Measurements from ENCODE around the gene KMT5B.

The KMT5B gene

DNA sequence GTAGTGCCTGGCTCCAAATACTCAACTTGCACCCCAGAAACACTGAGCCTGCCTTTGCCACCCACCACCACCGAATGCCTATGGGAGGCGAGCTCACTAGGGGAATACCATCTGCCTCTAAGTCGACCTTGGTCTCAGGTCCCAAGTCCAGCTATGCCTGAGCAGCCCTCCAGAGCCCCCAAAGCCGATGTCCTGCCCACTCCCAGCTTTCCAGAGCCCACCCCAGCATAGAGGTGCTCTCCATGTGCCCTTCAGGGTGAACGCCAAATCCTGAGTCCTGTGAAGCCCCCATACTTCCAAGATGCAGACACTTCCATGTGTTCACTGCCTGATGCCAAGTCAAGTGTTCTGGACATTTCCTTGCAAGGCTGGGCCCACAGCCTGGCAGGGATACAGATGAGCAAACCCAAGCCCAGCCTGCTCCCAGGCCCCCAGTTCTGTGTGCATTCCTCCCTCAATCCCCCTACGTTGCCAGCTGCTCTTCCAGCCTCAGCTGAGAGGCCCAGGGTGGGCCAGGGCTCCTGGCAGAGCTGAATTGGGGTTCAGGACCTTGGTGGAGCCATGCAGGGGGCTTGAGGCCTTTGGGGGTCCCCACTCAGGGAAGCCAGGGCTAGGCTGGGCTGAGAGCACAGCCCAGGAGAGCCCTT, 2.6 kb upstream of the KMT5B start:
- DNase-seq (ENCODE audit: low read depth): no peak

DNA sequence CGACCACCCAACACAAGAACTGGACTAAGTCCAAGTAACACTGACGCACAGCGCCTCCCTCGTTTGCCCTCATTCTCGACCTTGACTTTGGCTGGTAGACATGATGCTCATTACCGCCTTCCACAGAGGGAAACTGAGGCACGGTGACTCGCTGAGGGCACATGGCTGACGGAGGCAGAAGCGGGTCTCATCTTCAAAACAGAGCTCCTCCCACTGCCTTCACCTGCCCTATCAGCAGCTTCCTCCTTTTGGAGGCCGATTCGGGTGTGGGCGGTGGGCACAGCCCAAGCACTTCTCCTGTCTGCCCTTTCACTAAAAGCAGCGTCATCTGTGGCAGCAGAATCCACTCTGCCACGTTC, 2.0 kb upstream of the KMT5B start:
- no peak for DNase-seq (ENCODE audit: low read depth)

DNA sequence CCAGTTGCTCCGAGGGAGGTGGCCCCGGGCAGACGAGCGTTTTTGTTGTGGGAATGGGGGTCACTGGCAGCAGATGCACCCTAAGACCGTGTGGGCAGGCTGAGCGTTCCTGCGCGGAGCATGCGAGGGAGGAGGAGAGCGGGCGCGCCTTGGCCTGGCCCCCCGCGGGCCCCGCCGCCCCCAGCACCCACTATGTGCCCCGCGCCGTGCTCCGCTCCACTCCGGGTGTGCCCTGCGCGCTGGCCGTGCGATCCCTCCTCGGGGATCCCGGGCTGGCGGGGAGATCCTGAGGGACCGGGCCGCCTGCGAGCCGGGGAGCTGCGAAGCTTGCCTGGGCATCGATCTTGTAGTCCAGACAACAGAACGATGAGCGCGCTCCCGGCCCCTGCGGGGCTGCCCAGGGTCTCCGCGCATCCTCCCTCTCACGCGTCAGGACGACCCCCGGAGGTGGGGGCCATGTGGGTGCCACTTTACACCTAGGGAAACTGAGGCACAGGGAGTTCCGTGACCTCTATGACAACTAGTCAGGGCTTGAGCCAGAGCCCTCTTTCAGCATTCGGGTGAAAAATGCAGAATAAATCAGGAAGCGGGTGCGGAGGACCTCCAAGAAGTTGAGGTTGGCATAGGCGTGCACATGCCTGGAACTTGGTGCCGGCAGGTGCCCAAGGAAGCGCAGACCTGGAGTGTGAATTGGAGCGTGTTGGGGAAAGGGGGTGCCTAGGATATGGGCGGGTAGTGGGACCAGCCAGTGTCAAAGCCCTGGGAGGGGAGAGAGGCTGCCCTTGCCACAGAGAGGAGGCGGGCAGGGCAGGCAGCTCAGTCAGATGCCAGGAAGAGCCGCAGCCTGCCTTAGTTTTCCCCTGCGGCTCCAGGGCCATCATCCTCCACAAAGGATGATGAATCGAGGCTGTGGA, 1.3 kb upstream of the KMT5B start:
- no peak for DNase-seq (ENCODE audit: low read depth)

DNA sequence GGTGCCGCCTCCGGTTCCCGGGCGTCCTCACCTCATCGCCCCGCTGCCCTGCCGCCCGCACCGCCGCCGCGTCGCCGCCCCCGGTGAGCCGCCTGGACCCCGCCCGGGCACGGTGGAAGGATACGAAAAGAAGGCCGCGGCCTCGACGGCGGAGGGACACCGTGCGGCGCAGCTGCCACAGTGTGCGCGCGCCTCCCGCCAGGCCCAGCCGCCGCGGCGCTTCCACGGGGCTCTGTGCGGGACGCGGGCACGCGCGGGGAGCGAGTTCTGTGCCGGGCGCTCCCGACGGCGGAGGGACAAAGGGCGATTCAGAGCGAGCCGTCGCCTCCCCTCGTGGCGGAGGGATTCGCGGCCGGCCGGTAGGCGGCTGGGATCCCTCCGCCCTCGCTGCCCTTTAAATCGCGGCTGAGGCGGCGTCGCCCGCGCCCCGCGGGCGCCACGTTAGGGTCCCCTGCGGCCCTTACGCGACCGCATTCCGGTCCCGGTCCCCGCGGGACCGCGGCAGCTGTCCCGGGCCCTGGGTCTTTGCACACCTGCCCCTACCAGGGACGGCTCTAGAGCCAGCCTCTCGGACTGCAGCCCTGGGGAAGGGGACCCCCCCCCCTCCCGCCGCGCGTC, 568 bp upstream of the KMT5B start:
- DNase-seq (ENCODE audit: low read depth): peak; percentile 89

DNA sequence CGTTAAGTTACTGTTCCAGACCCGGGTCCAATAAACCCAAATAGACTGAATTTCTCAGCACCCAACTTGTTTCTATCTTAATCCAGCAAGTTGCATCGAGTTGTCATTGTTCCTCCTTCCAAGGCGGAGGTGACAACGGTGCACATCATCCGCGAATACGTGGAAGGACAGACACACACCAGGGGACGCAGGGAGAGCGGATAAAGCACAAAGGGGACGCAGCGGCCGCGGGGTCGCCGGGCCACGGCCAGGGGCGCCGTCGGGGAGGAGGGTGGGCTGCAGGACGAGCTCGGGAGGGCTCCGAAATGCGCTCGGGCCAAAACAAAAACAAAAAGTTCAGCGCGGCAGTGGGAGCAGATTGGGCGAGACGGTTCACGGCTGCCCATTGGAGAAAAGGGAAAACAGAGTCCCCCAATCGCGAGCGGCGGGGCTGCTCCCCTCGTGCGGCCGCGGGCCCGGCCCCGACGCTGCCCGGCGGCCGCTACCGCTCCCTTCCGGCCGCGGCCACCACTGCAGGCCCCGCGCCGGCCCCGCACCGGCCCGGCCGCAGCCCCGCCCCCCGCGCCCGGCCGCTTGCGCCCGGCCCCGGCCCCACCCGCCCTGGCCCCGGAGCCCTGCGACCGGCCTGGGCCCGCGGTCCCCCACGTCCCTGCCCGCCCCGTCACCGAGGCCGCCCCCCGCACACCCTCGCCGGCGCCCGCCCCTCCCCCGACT, 518 bp downstream of the KMT5B start:
- peak; percentile 56 for DNase-seq (ENCODE audit: low read depth)

DNA sequence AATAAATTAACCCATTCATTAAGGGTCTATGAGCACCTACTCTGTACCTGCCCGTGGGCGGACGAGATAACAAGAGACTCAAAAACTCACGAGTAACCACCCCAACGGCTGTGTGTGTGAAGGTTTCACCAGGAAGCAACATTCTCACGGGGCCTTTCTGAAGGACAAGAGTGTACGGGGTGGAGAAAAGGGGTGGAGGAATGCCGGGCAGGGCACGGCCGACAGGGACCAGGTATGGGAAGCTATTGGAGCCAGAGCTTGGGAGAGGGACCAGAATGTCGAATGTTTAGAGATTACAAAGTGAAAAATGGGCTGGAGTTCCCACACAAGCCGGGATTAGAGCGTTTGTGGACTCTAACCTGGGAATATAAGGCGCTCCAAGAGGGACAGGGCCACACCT, 1.6 kb downstream of the KMT5B start:
- DNase-seq (ENCODE audit: low read depth): no peak

DNA sequence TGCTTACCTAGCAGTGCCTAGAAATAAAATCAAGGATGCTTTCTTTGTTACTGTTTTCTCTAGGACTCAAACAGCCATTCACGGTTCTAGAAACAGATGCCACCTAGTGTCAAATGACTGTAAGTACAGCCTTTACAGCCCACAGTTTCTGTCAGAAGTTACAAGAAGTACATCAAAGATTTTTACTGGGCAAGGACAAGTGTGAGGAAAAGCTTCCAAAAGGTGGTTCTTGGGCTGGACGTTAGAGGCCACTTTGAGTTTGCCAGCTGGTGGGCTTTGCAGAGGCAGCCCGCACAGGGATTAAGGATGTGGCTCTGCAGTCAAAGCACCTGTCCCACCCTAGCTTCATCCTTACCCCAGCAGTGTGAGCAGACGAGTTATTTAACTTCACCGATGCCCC, 6.9 kb downstream of the KMT5B start:
- peak; percentile 30 for DNase-seq (ENCODE audit: low read depth)

DNA sequence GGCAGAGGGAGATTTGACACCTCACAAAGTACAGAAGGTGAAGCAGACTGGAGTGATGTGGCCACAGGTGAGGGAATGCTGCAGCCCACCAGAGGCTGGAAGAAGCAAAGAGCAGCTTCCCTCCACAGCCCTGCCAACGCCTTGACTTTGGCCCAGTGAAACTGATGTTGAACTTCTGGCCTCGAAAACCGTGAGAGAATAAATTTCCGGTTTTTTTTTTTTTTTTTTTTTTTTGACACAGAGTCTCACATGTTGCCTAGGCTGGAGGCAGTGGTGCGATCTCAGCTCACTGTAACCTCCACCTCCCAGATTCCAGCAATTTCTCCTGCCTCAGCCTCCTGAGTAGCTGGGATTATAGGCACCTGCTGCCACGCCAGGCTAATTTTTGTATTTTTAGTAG, 8.7 kb downstream of the KMT5B start:
- no peak for DNase-seq (ENCODE audit: low read depth)

DNA sequence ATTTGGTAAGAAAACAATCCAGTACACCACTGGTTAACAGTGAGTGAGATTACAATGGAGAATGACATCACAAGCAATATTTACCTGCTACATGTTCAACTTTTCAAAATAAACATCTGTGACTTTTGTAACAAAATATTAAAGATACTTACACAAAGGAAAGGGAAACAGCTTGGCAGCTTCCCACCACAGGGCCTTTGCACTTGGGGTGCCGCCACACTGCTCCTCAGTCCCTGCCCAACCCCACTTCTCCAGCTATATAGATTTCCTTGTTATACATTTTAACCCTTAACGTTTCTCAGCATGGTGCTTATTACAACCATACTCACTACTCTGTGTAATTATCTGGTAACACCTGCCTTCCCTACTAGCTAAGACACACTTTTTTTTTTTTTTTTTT, 10.9 kb downstream of the KMT5B start:
- DNase-seq (ENCODE audit: low read depth): no peak

DNA sequence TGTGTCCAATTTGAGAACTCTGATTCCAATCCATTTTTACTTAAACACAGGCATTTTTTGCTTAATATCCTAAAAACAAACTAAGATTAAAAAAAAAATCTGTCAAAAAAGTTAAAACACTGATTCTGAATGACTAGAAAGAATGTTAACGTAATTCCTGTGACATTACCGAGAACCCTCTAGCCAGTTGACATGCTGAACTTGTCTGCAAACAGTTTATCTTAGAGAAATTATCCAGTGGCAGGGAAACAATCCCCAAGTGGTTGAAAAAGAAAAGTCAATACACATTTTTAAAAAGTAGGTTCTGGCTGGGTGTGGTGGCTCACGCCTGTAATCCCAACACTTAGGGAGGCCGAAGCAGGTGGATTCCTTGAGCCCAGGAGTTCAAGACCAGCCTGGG, 11.6 kb downstream of the KMT5B start:
- DNase-seq (ENCODE audit: low read depth): no peak

DNA sequence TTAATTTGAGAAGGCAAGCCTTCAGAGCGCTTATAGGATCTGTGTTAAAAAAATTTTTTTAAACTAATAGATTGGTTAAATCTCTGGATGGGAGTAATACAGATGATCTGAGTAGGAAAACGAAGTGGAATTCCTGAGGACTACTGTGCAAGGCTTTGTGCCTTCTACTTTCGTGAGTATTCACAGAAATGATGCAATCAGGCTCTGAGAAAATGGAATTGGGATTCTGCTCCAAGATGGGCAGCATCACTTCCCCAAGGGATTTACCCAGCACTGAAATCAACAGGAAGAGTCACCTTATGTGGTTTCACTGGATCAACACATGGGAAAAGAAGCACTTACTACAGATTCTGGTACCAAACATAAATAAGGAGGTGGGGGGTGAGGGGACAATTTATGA, 12.5 kb downstream of the KMT5B start:
- DNase-seq (ENCODE audit: low read depth): peak; percentile 73

DNA sequence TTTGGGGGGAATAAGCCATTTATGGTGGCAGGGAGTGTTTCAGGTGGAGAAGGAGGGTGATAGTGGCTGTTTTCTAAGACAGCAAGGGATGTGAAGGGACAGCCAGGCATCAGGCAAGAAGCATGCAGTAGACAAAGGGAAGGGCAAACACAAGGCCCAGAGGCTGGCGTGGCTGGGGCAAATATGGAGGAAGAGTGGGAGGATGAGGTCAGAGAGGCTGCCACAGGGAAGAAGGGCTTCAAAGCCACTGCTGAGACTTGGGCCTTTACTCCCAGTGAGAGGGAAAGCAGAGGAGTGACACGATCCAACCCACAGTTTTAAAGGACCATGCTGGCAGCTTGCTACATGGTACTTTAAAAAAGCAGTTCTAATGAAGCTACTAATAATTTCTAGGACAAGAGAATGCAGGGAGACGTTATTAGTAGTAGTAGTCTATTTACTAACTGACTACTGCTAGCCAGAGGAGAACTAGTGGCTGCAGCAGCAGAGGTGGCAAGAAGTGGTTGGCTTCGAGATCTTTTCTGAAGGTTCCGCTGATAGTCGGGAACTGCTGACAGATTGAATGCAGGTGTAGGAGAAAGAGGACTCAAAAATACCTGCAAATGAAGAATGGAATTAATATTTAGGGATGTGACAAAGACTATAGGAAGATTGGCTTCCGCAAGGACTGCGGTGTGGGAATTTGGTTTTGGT, 13.7 kb downstream of the KMT5B start:
- no peak for DNase-seq (ENCODE audit: low read depth)

DNA sequence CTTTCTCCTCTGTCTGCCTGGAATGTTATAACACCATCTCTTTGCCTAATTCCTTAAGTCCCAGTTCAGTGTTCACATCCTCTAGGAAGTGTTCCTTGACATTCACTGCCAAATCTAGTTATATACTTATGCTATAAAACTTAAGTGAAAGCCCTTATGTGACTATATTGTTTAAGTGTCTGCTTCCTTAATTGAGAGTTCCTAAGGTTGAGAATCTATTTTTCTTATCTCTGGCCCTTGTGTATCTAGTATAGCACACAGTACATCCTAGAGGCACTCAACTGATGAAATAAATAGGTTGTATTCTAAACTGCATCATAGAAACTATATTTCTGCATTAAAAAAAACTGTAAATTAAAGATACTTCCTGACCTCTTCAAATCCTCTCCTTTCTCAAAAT, 16.9 kb downstream of the KMT5B start:
- no peak for DNase-seq (ENCODE audit: low read depth)

DNA sequence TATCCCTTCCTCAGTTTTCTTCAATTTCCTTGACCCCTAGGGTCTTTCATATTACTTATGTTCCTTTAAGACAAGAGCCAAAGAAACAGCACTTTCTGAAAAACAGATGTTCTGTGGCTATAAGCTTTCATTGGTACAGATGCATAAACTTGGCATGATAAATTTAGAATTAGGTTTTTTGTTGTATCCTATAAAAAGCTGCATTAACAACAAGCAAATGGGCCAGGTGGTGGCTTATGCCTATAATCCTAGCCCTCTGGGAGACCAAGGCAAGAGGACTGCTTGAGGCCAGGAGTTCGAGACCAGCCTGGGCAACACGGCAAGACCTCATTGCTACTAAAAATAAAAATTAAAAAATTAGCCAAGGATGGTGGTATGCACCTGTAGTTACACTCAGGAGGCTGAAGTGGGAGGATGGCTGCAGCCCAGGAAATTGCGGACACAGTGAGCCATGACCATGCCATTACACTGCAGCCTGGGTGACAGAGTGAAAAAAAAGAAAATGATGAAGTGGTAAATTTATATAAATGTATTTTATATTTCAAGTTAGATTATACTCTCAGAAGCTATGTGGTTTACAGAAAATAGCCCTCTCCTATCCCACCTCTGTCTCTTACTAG, 18.3 kb downstream of the KMT5B start:
- DNase-seq (ENCODE audit: low read depth): no peak

DNA sequence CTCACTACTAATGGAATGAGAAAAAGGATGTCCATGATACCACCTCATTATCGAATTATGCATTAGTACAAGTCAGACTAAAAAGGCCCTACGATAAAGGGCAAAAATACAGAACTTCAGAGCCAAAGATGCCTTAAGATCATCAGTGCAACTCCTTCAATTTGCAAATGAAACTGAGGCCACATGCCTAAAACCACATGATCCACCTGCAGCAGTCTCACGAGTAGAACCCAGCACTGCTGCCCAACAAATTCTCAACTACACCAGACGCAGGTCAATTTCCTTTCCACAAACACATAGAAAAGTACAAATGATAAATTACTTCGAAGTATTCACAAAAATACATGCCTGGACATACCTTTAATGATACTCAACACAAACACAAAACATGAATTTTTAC, 20.1 kb downstream of the KMT5B start:
- no peak for DNase-seq (ENCODE audit: low read depth)

DNA sequence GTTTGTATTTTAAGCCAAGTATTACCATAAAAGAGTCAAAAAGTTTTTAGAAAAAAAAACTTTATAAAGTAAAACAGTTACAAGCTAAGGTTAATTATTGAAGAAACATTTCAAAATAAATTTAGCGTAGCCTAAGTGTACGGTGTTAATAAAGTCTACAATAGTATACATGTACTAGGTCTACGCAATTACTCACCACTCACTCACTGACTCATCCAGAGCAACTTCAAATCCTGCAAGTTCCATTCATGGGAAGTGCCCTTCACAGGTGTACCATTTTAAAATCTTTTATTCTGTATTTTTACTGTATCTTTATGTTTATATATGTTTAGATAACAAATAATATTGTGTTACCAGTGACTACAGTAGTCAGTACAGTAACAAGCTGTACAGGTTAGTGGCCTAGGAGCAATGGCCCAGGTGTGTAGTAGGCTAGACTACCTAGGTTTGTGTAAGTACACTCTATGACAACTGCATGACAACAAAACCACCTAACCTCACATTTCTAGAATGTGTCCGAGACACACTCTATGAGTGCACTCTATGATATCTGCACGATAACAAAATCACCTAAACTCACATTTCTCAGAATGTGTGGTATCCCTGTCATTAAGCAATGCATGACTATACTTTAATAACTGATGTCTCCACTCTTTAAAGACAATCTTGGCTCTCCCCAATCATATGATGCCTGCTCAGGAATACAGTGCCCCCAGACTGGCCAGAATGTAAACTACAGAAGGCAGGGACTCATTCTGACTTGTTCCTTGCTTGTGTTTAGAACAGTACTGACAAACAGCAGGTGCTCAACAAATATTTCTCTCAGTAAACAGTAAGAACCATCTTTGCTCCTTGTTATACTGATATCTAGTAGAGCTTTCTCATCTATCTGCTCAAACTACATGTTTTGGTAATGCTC, 21.2 kb downstream of the KMT5B start:
- no peak for DNase-seq (ENCODE audit: low read depth)

DNA sequence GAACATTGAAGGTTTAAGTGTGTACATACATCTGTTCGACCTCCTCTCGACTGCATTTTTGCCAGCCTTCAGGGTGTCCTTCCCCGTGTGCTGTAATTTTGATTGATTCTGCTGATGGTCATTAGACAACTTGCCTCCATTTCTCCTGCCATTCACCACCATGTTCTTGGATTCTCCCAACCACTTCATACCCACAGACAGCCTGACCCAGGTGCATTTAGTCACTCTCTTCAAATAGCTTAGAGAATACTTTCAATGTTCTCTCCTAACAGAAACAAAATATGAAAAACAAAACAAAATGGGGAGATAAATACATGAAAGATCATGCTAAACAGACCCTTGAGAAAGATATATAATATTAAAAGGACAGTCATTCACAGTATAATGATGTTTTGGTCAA, 23.2 kb downstream of the KMT5B start:
- DNase-seq (ENCODE audit: low read depth): no peak

DNA sequence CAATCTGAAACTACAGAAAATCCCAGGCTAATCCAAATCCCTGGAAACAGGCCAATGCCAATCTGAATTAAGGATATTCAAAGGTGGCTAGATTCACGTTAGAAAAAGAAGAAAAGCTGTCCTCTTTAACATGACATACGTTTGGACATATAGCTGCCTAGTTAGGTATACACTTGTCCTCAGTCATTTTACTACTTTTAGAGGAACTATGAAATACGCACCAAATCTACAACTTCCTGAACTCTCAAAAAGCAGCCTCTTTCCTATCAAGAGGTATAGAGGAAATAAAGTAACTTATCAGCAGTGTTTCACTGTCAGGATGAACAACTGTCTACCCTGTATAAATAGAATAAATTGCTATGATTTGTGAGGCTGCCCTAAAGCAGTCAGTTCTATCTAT, 24.0 kb downstream of the KMT5B start:
- no peak for DNase-seq (ENCODE audit: low read depth)

DNA sequence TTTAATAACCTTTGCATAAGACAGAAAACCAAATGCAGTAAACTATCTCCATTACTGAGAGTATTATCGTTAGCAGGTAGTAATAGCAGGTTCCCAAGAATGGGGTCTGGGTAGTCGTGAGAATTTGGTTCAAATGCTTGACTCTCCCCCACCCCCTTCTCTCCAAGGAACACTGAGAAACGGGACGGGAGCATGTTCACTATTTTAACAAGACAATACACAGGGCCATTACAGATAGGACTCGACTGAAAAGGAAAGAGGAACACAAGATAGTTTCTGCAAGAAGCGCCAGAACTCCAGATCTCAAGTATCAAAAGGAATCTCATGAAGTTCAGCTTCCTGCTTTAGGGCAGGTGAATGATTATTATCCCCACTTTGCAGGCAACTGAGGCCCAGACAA, 27.0 kb downstream of the KMT5B start:
- DNase-seq (ENCODE audit: low read depth): no peak

DNA sequence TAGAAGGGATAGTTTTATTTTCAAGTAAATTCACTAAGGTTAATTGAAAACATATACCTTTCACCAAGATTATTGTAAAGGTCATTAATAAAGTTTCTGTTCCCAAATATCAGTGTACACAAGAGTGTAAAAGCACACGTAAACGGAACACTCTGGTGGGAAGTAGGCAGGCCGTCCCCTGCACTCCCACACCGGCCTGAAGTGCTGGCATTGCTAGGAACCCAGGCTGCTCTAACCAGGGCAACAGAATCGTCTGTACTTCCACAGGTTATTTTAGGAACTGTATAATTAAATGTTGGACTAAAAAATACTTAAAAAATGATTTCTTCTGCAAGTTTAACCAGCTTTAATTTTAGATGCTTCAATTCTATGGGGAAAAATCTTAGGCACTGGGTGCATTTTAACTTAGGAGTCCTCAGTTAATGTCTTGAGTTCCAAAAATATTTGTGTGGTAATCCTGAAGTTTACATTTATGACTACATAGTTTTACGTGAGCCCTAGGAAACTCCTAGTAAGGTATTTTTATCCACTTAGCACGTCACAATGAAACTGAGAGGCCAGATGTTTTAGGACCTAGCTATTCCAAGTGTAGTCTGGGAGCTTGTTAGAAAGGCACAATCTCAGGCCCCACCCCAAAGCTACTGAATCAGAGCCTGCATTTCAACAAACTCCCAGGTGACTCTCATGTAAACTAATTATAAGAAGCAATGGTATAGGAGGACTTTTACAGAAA, 31.2 kb downstream of the KMT5B start:
- peak; percentile 7 for DNase-seq (ENCODE audit: low read depth)
